GM21576 (cell line): ENCODE results near the gene KLHDC1.
"Not testable (repeated sequence)": the region's sequence is repeated elsewhere in the genome, so short reads cannot be mapped to it uniquely, and the experiment has no call there.

Experiments
- ATAC-seq: cut with Tn5 transposase; IDR thresholded peaks from one replicate; pipeline ENCODE4 v1.9.1; 2021; ENCODE audit warnings: mild to moderate bottlenecking, moderate library complexity; ENCODE audit not compliant: unreplicated experiment

The KLHDC1 gene, protein sequence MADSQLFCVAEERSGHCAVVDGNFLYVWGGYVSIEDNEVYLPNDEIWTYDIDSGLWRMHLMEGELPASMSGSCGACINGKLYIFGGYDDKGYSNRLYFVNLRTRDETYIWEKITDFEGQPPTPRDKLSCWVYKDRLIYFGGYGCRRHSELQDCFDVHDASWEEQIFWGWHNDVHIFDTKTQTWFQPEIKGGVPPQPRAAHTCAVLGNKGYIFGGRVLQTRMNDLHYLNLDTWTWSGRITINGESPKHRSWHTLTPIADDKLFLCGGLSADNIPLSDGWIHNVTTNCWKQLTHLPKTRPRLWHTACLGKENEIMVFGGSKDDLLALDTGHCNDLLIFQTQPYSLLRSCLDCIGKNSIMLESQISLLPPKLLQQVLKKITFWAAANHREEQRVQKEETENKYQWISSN

DNA sequence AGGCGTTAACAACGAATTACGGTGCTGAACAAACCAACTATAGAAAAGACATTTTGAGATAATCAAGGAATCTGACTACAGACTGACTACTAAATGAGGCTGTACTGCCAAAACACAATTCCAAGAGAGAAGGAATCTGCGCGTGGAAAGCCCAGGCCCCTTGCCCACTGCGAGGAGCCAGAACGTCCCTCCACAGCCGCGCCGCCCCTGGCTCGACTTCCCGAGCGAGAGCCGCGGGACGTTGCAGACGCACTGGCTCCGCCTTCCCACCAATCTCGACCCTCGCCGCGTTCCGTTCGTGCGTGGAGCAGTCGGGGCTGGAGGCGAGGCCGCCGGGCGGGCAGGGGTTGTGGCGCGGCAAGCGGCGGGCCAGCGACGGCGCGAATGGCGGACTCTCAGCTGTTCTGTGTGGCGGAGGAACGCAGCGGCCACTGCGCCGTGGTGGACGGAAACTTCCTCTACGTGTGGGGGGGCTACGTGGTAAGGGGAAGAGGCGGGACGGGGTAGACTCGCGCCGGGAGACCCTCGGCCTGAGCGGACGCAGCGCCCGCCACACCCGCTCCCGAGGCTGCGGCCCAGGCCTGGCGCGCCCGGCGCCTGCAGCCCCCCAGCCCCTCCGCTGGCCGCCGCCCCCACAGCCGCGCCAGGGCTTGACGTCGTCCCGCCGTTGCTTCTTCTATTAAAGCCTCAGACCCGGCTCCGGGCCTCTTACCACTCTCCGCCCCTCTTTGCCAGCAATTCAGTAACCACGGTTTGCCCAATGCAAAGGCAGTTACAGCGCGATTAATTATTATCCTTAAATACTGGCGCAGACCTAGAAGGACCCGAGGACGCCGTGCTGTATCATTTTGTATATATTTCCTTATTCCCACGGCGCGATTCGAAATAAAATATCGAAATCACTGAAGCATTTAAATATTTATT lies at the start of gene KLHDC1:
Gene KLHDC1, plus strand, starts transcription at position 310 of the 924 bp plus-strand sequence. Its CDS starts 75 bp downstream, at position 385.
- peak; percentile 48 for ATAC-seq

DNA sequence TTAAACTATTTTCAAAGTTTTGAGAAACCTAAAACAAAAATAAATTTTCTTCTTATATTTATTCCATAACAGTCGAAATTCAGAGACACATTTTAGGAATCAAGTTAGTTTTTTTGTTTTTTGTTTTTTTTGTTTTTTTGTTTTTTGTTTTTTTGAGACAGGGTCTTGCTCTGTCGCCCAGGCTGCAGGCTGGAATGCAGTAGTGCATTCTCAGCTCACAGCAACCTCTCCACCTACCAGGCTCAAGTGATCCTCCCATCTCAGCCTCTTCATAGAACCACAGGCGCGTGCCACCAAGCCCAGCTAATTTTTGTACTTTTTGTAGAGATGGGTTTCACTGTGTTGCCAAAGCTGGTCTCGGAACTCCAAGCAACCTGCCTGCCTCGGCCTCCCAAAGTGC lies 39.4 kb upstream of the KLHDC1 start:
- no peak for ATAC-seq

DNA sequence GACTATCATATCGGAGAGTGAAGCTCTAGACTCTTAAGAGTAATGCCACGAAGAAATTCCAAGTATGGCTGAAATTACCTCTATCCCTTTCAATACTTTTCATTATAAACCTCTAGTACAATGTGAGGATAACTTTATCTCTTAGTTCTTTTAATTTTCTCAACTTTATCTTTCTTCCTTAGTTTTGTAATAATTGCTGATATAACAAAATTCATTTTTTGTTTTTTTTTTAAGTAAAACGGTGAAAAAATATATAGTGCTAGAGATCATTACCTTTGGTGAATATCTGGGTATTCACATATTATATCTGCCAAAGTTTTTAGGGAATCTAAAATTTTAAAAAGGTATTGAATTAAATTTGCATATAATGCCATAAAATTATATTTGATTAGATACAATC lies 38.4 kb upstream of the KLHDC1 start:
- no peak for ATAC-seq

DNA sequence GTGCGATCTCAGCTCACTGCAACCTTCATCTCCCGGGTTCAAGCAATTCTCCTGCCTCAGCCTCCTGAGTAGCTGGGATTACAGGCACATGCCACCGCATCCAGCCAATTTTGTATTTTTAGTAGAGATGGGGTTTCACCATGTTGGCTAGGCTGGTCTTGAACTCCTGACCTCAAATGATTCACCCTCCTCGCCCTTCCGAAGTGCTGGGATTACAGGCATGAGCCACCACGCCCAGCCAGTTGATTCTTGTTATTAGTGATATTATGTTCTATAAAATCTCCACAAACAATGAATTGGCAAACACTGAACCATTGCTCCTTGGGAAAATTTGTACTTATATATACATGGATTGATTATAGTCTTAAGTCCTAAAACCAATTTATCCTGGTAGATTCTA lies 35.4 kb upstream of the KLHDC1 start:
- ATAC-seq, result not testable (repeated sequence)

DNA sequence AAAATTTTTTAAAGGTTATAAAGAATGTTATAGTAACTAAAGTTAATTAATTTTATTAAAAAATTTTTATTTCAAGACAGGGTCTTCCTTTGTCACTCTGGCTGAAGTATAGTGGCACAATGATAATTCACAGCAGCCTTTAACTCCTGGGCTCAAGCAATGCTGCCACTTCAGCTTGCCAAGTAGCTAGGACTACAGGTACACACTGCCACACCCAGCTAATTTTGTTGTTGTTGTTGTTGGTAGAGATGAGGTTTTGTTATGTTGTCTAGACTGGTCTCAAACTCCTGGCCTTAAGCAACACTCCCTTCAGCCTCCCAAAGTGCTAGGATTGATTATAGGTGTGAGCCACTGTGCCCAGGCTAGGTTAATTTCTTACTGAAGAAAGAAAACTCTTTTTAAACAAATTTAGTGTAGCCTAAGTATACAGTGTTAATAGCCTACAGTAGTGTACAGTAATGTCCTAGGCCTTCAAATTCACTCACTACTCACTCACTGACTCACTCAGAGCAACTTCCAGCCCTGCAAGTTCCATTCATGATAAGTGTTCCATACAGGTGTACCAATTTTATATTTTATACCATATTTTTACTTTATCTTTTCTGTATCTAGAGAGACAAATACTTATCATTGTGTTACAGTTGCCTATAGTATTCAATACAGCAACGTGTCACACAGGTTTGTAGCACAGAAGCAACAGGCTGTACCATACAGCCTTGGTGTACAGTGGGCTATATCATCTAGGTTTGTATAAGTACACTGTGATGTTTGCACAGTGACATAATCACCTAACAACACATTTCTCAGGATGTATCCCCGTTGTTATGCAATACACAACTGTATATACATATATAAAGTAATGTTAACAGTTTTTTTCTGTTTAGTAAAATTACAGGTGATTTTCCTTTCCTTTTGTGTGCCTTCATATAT lies 33.1 kb upstream of the KLHDC1 start:
- no peak for ATAC-seq

DNA sequence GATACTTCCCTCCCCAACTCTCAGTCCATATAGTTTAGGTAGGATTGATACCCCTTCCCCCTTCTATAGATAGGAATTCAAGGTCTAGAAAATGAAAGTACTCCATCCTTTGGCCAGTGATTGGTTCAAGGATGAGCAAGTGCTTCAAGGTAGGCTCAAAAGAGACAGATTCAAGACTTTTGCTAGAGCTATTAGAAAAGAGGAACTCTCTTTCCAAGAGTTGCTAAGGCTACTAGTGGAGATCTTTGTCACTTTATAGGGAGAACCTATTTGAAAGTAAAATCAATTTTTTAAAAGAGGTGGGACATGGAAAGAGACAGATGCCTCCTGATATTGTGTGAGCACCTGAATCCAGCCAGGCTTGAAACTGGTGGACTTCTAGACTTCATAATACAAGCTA lies 22.4 kb upstream of the KLHDC1 start:
- no peak for ATAC-seq

DNA sequence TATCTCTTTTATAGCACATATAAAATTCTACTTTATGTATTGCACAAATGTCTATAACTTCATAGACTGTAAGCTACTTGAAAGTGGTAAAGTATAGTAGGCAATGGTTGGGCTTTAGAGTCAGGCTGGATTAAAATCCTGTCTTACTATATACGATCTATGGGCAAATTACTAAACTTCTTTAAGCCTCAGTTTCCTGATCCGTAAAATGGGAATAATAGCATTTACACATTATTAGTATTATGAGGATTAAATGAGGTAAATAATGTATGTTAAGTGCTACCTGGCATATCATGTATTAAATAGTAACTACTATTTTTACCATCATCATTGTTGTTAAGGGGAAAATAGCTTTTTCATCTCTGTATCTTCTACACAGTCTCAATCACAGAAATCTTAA lies 19.3 kb upstream of the KLHDC1 start:
- no peak for ATAC-seq

DNA sequence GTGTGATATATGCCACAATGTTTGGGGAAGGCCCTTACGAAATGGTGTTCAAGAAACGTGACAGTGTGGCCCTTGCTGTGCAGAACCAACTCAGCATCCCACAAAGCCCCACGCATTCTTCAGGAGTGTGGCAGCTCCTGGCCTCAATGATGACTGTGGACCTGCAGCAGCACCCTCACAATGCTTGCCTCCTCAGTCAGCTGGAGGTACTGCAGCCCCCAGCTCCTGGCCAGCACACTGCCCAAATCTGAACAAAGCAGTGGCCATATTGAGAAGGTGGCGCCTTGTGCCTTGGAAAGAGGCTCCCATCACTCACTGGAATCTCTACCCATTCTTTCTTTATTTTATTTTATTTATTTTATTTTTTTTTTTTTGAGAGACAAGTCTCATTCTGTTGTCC lies 15.3 kb upstream of the KLHDC1 start:
- no peak for ATAC-seq

DNA sequence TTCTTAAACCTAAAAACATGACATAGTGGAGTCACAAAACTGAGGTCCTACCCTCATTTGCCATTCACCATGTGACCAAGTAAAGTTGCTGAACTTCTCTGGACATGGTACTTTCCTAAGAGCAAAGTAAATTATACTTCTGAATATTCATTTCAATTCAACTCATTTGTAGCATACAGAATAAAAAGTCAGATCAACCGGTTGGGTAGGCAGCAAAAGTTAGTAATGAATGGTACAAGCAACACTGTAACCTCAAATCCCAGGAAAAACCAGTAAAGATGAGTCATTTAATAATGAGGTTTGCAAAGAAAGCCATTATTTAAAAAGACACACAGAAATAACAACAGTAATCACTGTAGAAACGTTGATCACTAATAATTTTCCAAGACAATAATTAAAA lies 13.6 kb upstream of the KLHDC1 start:
- ATAC-seq, result no peak

DNA sequence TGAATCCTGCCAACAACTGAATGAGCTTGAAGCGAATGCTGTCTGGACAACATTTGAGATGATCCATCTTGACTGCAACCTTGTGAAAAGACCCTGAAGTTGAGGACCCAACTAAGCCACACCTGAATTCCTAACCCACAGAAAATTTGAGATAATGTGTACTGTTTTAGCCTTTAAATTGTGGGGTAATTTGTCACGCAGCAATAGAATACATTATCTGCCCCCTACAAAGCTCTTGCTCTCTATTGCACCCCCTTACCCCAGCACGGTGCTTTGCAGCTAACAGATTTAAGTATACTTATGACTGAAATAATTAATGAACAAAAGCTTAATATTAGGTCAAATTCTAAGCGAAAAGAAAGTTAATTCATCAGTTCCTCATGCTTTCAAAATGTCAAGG lies 6.5 kb upstream of the KLHDC1 start:
- no peak for ATAC-seq

DNA sequence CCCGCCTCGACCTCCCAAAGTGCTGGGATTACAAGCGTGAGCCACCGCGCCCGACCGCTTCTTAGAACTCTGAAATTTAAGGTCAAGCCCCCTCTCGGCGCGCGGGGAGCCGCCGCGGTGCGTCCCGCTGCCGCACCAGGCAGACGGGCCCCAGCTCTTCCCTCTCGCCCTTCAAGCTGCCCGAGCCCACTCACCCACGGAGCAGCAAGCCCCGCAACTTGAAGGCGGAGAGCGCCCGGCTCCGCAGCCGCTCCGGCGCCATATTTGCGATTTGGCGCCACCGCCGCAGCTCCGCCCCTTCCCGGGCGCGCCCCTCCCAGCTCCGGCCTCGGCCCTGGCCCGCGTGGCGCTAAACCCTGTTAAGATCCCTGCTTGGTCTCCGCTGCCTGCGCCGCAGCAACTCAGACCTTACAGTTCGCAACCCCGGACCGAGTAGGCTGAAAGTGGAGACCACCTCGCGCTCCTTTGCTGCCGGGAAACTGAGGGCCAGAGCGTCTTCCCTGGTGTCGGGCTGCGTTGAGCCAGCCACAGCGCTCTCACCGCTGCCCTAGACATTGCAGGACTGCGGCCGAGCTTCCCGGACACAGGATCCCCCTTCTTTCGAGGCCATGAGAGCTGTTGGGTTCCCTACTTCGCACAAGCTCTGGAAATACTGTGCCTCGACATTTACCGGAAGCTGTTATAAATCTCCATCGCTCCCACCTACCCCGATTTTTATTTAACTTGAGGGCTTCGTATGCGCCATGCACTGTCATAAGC lies 4.8 kb upstream of the KLHDC1 start, which contains the start of gene POLE2:
Gene POLE2, minus strand, starts transcription at position 273 of the 759 bp plus-strand sequence. Its CDS starts 11 bp downstream, at position 262.
- ATAC-seq, result peak; percentile 85

DNA sequence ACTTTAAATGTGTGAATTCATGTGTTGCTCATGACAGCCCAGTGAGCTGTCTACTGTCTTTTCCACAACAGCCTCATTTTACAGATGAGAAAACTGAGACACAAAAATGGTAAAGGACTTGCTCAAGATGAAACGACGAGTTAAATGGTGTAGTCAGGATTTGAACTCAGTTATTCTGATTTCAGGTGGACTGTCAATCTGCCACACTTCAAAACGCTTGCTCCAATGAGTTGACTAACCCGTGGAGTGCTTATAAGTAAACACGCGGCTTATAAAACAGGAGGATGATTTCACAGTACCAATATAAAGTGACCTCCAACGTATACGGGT lies 4.3 kb upstream of the KLHDC1 start:
- no peak for ATAC-seq

DNA sequence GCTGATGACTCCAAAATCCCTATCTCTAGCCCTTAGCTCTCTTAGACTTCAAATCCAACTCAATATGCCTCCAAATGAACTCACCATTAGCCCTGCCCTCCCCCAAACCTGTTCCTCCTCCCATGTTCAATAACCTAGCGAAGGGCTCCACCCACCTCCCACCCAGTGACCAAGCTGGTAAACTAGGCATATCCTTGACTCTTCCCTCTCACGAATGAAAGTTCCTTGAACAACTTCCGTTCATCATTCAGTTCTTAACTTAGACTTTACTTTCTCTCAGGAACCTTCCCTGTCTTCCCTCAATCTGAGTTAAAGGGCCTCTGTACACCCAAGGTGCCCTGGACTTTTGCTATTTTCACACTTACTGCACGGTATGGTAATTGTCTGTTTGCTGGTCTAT lies 1.9 kb upstream of the KLHDC1 start:
- ATAC-seq, result no peak

DNA sequence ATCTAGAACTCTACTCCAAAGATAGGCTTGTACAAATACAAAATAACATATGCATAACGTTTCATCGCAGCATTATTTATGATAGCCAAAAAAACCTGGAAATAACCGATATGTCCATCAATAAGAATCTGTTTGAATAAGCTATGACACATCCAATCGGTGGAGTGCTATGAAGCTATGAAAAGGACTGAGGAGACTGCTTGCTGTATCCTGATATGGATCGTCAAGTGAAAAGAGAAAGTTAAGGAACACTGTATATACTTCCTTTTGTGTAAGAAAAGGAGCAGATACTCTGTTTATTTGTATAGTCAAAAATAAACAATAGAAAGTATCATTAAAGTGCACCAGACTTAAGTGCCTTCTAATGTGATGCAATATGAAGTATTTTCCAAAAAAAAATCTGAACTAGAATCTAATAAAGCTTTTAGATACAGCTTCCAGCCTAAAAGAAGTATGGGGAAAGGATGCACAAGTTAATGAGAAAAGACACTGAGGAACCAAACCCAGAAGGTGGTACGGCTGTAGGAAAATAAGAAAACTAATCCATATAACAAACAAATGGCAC lies 645 bp upstream of the KLHDC1 start:
- ATAC-seq, result no peak

DNA sequence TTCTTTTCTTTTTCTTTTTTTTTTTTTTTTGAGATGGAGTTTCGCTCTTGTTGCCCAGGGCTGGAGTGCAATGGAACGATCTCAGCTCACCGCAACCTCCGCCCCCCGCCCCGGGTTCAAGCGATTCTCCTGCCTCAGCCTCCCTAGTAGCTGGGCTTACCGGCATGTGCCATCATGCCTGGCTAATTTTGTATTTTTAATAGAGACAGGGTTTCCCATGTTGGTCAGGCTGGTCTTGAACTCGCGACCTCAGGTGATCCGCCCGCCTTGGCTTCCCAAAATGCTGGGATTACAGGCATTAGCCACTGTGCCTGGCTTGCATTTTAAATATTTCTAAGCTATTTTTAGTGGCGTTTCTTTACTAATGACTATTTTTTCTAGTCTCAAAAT lies 810 bp downstream of the KLHDC1 start:
- ATAC-seq, result not testable (repeated sequence)

DNA sequence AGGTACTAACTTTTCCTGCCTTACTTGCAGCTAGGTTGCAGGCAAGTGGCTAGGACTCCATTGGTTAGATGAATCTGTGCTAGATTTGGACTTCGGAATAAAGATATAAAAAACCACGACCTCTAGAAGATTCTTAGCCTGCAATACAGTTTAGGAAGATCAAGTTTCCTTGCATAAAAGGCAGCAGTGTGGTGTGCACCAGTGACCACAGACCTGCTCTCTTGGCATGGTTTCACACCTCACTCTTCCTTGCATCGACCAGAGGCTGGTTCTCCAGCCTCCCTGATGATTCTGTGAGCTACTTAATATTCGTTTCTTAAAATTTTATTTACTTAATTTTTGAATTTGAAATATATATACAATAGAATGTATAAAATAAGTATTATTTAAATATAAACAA lies 9.8 kb downstream of the KLHDC1 start:
- no peak for ATAC-seq

DNA sequence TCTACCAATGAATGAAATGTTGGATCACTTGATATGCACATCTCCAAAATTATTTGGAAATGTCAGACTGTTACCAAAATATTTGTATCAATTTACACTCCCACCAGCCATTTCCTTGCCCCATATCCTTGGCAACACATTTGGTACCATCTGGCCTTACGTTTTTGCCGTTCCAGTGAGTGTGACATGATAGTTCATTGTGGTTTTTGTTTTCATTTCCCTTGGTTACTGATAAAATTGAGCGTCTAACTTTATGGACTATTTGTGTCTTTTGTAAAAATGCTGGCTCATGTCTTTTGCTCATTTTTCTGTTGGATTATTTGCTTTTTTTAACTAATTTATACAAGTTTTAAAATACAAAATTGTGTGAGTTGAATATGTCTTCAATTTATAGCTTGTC lies 11.0 kb downstream of the KLHDC1 start:
- ATAC-seq, result no peak

DNA sequence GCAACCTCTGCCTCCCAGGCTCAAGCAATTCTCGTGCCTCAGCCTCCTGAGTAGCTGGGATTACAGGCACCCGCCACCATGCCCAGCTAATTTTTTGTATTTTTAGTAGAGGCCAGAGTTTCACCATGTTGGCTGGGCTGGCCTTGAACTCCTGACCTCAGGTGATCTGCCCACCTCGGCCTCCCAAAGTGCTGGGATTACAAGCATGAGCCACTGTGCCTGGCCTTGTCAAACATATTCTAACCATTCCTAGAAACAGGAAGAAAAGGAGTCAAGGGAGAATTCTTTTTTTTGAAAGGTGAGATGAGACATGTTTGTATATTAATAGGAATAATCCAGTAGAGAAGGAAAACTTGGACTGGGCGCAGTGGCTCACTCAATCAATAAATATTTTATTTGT lies 11.6 kb downstream of the KLHDC1 start:
- ATAC-seq, result not testable (repeated sequence)

DNA sequence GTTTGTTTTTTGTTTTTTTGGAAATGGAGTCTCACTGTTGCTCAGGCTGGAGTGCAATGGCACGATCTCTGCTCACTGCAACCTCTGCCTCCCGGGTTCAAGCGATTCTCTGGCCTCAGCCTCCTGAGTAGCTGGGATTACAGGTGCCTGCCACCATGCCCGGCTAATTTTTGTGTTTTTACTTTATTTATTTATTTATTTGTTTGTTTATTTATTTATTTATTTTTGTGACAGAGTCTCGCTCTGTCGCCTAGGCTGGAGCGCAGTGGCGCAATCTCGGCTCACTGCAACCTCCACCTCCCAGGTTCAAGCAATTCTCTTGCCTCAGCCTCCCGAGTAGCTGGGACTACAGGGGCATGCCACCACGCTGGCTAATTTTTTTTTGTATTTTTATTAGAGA lies 18.1 kb downstream of the KLHDC1 start:
- not testable (repeated sequence) for ATAC-seq

DNA sequence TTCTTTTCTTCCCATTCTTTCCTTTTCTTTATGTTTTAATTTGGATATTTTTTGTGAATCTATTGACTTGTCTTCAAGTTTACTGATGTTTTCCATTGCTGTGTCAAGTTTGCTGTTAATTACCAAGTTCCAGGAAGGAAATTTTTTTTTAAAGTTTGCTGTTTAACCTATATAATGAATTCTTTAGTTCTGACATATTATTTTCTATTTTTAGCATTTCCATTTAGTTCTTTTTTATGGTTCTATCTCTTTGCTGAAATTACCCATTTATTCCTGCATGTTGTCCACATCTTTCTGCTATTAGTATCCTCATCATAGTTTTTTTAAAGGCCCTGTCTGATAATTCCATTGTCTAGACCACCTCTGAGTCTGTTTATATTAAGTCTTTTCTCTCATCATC lies 27.8 kb downstream of the KLHDC1 start:
- ATAC-seq, result no peak
